GM18507 (cell line): Measurements from ENCODE around the gene VMP1.
A peak's percentile ranks its signal among the peaks of the same experiment; 100 is the strongest.
"Not testable (repeated sequence)": the region's sequence is repeated elsewhere in the genome, so short reads cannot be mapped to it uniquely, and the experiment has no call there.

Experiments
- DNase-seq: peaks from one replicate; pipeline ENCODE4 v3.0.0; 2011; ENCODE audit warnings: low read depth; ENCODE audit not compliant: insufficient read length; ENCODE audit errors: extremely low spot score
- FAIRE-seq: peaks from 2 replicates; lab custom pipeline; 2011; peaks lifted over from hg19 to GRCh38; lab: Jason Lieb, UNC

VMP1 gene

GRCh38 chr17:59793205-59793604 is 85.8 kb downstream of the VMP1 start:
- DNase-seq (no peak), FAIRE-seq (no peak)

GRCh38 chr17:59796138-59796537 is 88.7 kb downstream of the VMP1 start:
- FAIRE-seq (no peak), DNase-seq (no peak)

- DNase-seq (no peak), FAIRE-seq (no peak)
These were observed 89.3 kb downstream of the VMP1 start for GRCh38 chr17:59796785-59797205.

GRCh38 chr17:59798111-59798510 is 90.7 kb downstream of the VMP1 start:
- FAIRE-seq, result no peak
- DNase-seq, result no peak

- FAIRE-seq (no peak), DNase-seq (no peak)
These were observed 93.1 kb downstream of the VMP1 start for GRCh38 chr17:59800530-59800942.

- FAIRE-seq (no peak), DNase-seq (no peak)
These were observed 94.7 kb downstream of the VMP1 start for GRCh38 chr17:59802160-59802559.

- no peak for DNase-seq
- FAIRE-seq, result peak; percentile 60
These were observed 97.5 kb downstream of the VMP1 start for GRCh38 chr17:59804901-59805465.

GRCh38 chr17:59806322-59806721 is 98.9 kb downstream of the VMP1 start:
- FAIRE-seq, DNase-seq: not testable (repeated sequence)

- FAIRE-seq, result no peak
- DNase-seq, result no peak
These were observed 100.5 kb downstream of the VMP1 start for GRCh38 chr17:59807892-59808509.

- DNase-seq (no peak), FAIRE-seq (no peak)
These were observed 103.4 kb downstream of the VMP1 start for GRCh38 chr17:59810894-59811153.

- DNase-seq (no peak), FAIRE-seq (no peak)
These were observed 103.8 kb downstream of the VMP1 start for GRCh38 chr17:59811209-59811608.

GRCh38 chr17:59812139-59812538 is 104.7 kb downstream of the VMP1 start:
- DNase-seq (no peak), FAIRE-seq (peak; percentile 82)

- FAIRE-seq, result no peak
- no peak for DNase-seq
These were observed 106.8 kb downstream of the VMP1 start for GRCh38 chr17:59814276-59814675.

- no peak for DNase-seq
- peak; percentile 41 for FAIRE-seq
These were observed 107.2 kb downstream of the VMP1 start for GRCh38 chr17:59814685-59815084.

- DNase-seq (no peak), FAIRE-seq (no peak)
These were observed 108.5 kb downstream of the VMP1 start for GRCh38 chr17:59815965-59816364.

- DNase-seq, result no peak
- FAIRE-seq, result peak; percentile 80
These were observed 118.3 kb downstream of the VMP1 start for GRCh38 chr17:59825533-59826322.

- DNase-seq, result no peak
- peak; percentile 76 for FAIRE-seq
These were observed 119.4 kb downstream of the VMP1 start for GRCh38 chr17:59826706-59827453.

GRCh38 chr17:59827721-59828477 is 120.4 kb downstream of the VMP1 start:
- no peak for DNase-seq
- peak; percentile 87 for FAIRE-seq

GRCh38 chr17:59828478-59828760 is 121.0 kb downstream of the VMP1 start:
- DNase-seq, result no peak
- no peak for FAIRE-seq

- DNase-seq, FAIRE-seq: not testable (repeated sequence)
These were observed 121.4 kb downstream of the VMP1 start for GRCh38 chr17:59828819-59829216.
